Astrocyte (in vitro differentiated cells and primary cell): Measurements from ENCODE around the gene EDA. TPM values are rescaled to one million over a fixed set of nuclear protein-coding genes. Genes with fewer than 3 reads are reported as not detected.

Experiments
- DNase-seq: peaks from one replicate; pipeline ENCODE4 v3.0.0-alpha.2; 2010; ENCODE audit warnings: low read depth
- FAIRE-seq: peaks from 2 replicates; lab custom pipeline; 2011; peaks lifted over from hg19 to GRCh38; lab: Jason Lieb, UNC
- H2AFZ ChIP-seq: 2 replicates; pipeline ENCODE4 v1.6.0; 2012; ENCODE audit warnings: low read depth, low read length, inconsistent platforms
- H3K27ac ChIP-seq: 2 replicates; pipeline ENCODE4 v1.5.1; 2011; ENCODE audit warnings: low read depth, low read length, inconsistent platforms
- H3K27me3 ChIP-seq: 2 replicates; pipeline ENCODE4 v1.6.0; 2011; ENCODE audit warnings: low read length, inconsistent platforms; ENCODE audit not compliant: insufficient read depth
- H3K36me3 ChIP-seq: 2 replicates; pipeline ENCODE4 v1.5.1; 2011; ENCODE audit warnings: low read length, inconsistent platforms; ENCODE audit not compliant: insufficient read depth
- H3K4me1 ChIP-seq: 2 replicates; pipeline ENCODE4 v1.5.1; 2011; ENCODE audit warnings: low read length, inconsistent platforms; ENCODE audit not compliant: insufficient read depth
- H3K4me2 ChIP-seq: 2 replicates; pipeline ENCODE4 v1.6.0; 2012; ENCODE audit warnings: low read length, inconsistent platforms
- H3K4me3 ChIP-seq: 2 replicates; pipeline ENCODE4 v1.5.1; 2011; ENCODE audit warnings: low read depth, mild to moderate bottlenecking, low read length, inconsistent platforms; ENCODE audit not compliant: insufficient read depth
- H3K79me2 ChIP-seq: 2 replicates; pipeline ENCODE4 v1.6.0; 2012; ENCODE audit warnings: mild to moderate bottlenecking, low read length, inconsistent platforms; ENCODE audit not compliant: insufficient read depth
- H3K9ac ChIP-seq: 2 replicates; pipeline ENCODE4 v1.6.0; 2012; ENCODE audit warnings: mild to moderate bottlenecking, low read length, inconsistent platforms
- H3K9me3 ChIP-seq: 2 replicates; pipeline ENCODE4 v1.5.1; 2012; ENCODE audit warnings: low read depth, mild to moderate bottlenecking, low read length, inconsistent platforms; ENCODE audit not compliant: insufficient read depth
- H4K20me1 ChIP-seq: 2 replicates; pipeline ENCODE4 v1.6.0; 2012; ENCODE audit warnings: low read length, inconsistent platforms; ENCODE audit not compliant: insufficient read depth
- H3K27ac Mint-ChIP-seq: one replicate; pipeline ENCODE4 v1.8.0; 2021; ENCODE audit warnings: mild to moderate bottlenecking, mixed read lengths; ENCODE audit not compliant: unreplicated experiment
- H3K27me3 Mint-ChIP-seq: one replicate; pipeline ENCODE4 v1.8.0; 2021; ENCODE audit warnings: low read depth, mixed read lengths; ENCODE audit not compliant: unreplicated experiment
- H3K36me3 Mint-ChIP-seq: one replicate; pipeline ENCODE4 v1.8.0; 2021; ENCODE audit warnings: low read depth, mixed read lengths; ENCODE audit not compliant: unreplicated experiment
- H3K4me1 Mint-ChIP-seq: one replicate; pipeline ENCODE4 v1.8.0; 2021; ENCODE audit warnings: low read depth, mixed read lengths; ENCODE audit not compliant: unreplicated experiment
- H3K4me3 Mint-ChIP-seq: one replicate; pipeline ENCODE4 v1.8.0; 2021; ENCODE audit warnings: mild to moderate bottlenecking, moderate library complexity, mixed read lengths; ENCODE audit not compliant: unreplicated experiment
- H3K9me3 Mint-ChIP-seq: one replicate; pipeline ENCODE4 v1.8.0; 2021; ENCODE audit warnings: mild to moderate bottlenecking, mixed read lengths; ENCODE audit not compliant: unreplicated experiment
- EZH2 ChIP-seq: IDR thresholded peaks from 2 replicates; pipeline ENCODE4 v1.6.1; 2012; ENCODE audit warnings: mild to moderate bottlenecking, low read length, inconsistent platforms; ENCODE audit not compliant: insufficient read depth
- total RNA-seq: library from RNA; stranded (reverse); gene quantifications from 2 replicates; pipeline ENCODE4 v1.2.1, GENCODE V29; 2021
- TF ChIP-seq, protein P1 (sequence below): IDR thresholded peaks from 2 replicates; pipeline ENCODE4 v1.5.1; 2011; ENCODE audit warnings: low read depth, mild to moderate bottlenecking, inconsistent platforms, low read length, moderate library complexity; ENCODE audit not compliant: insufficient read depth

The EDA gene
- total RNA-seq, 1 donor from 2014 or later: 1.8 TPM

DNA sequence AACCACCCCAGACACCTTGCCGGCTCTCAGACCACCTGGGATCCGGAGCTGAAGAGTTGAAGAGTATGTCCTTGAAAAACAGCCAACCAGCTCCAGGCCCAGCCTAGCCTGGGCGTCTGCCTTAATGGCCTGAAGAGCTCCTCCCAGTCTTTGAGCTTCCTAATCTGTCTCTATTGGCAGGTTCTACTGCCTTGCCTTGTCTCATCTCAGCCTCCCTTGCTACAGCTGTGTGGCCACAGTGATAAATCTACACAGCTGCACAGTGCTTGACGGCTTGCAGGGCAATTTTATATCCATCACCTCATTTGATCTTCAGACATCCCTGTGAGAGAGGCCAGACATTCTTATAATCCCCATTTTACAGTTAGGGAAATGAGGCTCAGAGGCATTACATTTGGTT, 413.9 kb downstream of the EDA start:
- no peak overlapping the region for H3K27ac Mint-ChIP-seq

DNA sequence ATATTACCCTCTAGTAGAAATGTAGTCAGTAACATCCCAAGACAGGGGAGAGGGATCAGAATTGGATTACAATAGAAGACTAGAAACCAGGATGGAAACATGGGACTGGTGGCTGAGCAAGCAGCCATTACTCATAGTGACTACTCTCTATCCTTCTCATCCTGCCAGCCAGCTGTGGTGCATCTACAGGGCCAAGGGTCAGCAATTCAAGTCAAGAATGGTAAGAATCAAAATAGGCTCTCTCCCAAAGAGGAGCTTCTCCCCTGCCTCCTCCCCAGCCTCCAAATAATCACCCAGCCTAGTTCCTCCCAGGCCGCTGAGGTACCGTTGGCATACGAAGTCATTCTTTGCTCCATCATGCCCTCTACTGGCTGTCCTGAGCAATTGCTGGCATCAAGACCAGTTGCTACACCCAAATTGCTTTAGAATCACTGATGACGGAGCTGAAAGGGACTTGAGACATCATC, 414.4 kb downstream of the EDA start:
- no peak overlapping the region for H3K4me3 Mint-ChIP-seq
- H3K4me1 Mint-ChIP-seq: peaks cover 18% of the 10 kb centered on the region
- Histone ChIP-seq H2AFZ (no peak overlapping the region), H3K9me3 (no peaks in the 10 kb centered on the region), H3K27ac (no peak overlapping the region), H3K27me3 (no peaks in the 10 kb centered on the region), H3K79me2 (no peaks in the 10 kb centered on the region), H3K4me3 (no peak overlapping the region), H4K20me1 (no peaks in the 10 kb centered on the region), H3K4me2 (no peak overlapping the region), H3K9ac (no peak overlapping the region), H3K4me1 (peaks cover 8% of the 10 kb centered on the region), H3K36me3 (no peaks in the 10 kb centered on the region)
- H3K36me3 Mint-ChIP-seq: no peaks in the 10 kb centered on the region
- H3K27ac Mint-ChIP-seq: no peak overlapping the region
- DNase-seq: peak; percentile 12
- H3K9me3 Mint-ChIP-seq: no peaks in the 10 kb centered on the region
- TF ChIP-seq, protein P1, sequence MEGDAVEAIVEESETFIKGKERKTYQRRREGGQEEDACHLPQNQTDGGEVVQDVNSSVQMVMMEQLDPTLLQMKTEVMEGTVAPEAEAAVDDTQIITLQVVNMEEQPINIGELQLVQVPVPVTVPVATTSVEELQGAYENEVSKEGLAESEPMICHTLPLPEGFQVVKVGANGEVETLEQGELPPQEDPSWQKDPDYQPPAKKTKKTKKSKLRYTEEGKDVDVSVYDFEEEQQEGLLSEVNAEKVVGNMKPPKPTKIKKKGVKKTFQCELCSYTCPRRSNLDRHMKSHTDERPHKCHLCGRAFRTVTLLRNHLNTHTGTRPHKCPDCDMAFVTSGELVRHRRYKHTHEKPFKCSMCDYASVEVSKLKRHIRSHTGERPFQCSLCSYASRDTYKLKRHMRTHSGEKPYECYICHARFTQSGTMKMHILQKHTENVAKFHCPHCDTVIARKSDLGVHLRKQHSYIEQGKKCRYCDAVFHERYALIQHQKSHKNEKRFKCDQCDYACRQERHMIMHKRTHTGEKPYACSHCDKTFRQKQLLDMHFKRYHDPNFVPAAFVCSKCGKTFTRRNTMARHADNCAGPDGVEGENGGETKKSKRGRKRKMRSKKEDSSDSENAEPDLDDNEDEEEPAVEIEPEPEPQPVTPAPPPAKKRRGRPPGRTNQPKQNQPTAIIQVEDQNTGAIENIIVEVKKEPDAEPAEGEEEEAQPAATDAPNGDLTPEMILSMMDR: peak; percentile 68
- TF ChIP-seq EZH2: no peak
- H3K27me3 Mint-ChIP-seq: no peaks in the 10 kb centered on the region
- FAIRE-seq: peak; percentile 90

More for the DNA sequence above, 413.9 kb downstream of the EDA start:
- Mint-ChIP-seq H3K36me3 (no peaks in the 10 kb centered on the region), H3K27me3 (no peaks in the 10 kb centered on the region), H3K9me3 (no peaks in the 10 kb centered on the region), H3K4me3 (no peak overlapping the region), H3K4me1 (peaks cover 21% of the 10 kb centered on the region)
- Histone ChIP-seq H3K4me3 (no peak overlapping the region), H3K9me3 (no peaks in the 10 kb centered on the region), H4K20me1 (no peaks in the 10 kb centered on the region), H3K36me3 (no peaks in the 10 kb centered on the region), H3K4me1 (peaks cover 8% of the 10 kb centered on the region), H3K27ac (no peak overlapping the region), H3K27me3 (no peaks in the 10 kb centered on the region), H3K4me2 (no peak overlapping the region), H2AFZ (no peak overlapping the region), H3K79me2 (no peaks in the 10 kb centered on the region), H3K9ac (no peak overlapping the region)
- no peak for DNase-seq
- no peak for FAIRE-seq
- TF ChIP-seq EZH2: no peak
- TF ChIP-seq, protein P1: no peak

DNA sequence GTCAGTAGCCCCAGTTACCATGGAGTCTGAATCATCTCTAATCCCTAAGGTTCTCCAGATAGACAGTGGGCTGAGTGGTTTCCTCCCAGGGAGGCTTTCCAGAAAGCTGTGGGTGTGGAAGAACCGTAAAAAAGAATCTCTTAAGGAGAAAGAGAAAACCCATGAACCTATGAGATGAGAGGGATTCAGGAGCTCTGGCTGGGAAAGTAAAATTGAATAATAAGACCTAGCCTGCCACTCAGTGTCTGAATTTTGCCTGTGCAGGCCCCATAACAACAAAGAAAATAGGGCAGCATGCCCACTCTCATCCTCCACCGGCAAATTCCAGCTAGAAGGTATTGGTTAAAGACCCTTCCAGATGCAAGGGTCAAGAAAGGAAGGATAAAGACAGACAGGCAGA, 416.9 kb downstream of the EDA start:
- H3K27ac ChIP-seq: no peak overlapping the region
- no peaks in the 10 kb centered on the region for H3K27me3 Mint-ChIP-seq
- H3K4me1 Mint-ChIP-seq: peaks cover 2% of the 10 kb centered on the region
- H3K9me3 Mint-ChIP-seq: no peaks in the 10 kb centered on the region
- H3K36me3 ChIP-seq: no peaks in the 10 kb centered on the region
- H3K4me1 ChIP-seq: no peaks in the 10 kb centered on the region
- no peaks in the 10 kb centered on the region for H3K79me2 ChIP-seq
- no peak overlapping the region for H3K4me3 Mint-ChIP-seq
- no peak for TF ChIP-seq EZH2
- TF ChIP-seq, protein P1: no peak
- no peaks in the 10 kb centered on the region for H3K27me3 ChIP-seq
- H3K4me3 ChIP-seq: no peak overlapping the region
- H2AFZ ChIP-seq: no peak overlapping the region
- FAIRE-seq (peak; percentile 81), DNase-seq (no peak)
- no peaks in the 10 kb centered on the region for H3K9me3 ChIP-seq
- H3K9ac ChIP-seq: no peak overlapping the region
- H3K36me3 Mint-ChIP-seq: no peaks in the 10 kb centered on the region
- H4K20me1 ChIP-seq: no peaks in the 10 kb centered on the region
- no peak overlapping the region for H3K27ac Mint-ChIP-seq
- H3K4me2 ChIP-seq: no peak overlapping the region
